NCI-H460 (cell line): ENCODE results near the gene TMEM140. TPM values are rescaled to one million over a fixed set of nuclear protein-coding genes. Genes with fewer than 3 reads are reported as not detected.
"Not testable (repeated sequence)": the region's sequence is repeated elsewhere in the genome, so short reads cannot be mapped to it uniquely, and the experiment has no call there.

ENCODE experiments used
- DNase-seq: peaks from one replicate; pipeline ENCODE4 v3.0.0-alpha.2; 2016; ENCODE audit warnings: low read depth; ENCODE audit errors: extremely low read depth
- total RNA-seq: library from RNA; depleted of rRNA; stranded (reverse); fragments of >200 nt; shearing (Covaris generic); gene quantifications from 2 replicates; pipeline ENCODE4 v1.2.3, GENCODE V29; 2014

TMEM140 gene
- total RNA-seq, 1 experiment from 2014 or later, result 1.3 TPM

- DNase-seq, result no peak
Measured at GRCh38 chr7:135158141-135158655, 10.3 kb downstream of the TMEM140 start.

GRCh38 chr7:135158874-135159273, 11.0 kb downstream of the TMEM140 start:
- no peak for DNase-seq

DNA sequence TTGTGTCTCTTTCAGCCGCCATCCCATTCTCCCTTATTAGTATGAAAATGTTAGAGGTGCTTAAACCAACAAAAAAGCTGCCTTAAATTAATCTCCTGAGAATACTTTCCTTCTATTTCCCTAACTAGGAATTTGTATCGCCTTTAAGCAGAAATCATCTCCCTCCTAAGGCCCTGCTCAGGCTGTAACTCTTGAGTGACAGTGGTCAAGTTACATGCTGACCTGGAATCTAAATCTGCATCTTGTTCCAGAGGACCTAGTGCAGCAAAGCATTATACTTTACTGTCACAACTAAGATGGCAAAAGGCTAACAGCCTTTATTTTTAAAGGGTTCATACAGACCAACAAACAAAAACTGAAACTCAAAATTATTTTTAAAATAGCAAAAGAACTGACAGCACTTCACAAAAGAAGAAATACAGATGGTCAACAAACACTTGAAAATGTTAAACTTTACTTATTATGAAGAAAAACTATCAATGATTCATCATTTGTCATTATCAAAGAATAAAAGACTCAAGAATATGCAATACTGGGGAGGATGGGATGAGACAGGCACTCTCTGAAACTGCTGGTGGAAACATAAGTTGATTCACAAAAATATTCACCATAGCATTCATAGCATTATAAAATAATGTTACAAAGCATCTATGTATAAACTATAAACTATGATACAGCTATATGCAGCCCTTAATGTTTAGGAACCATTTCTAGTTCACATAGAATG, 11.7 kb downstream of the TMEM140 start:
- no peak for DNase-seq

- DNase-seq, result no peak
Measured at GRCh38 chr7:135160098-135160857, 12.4 kb downstream of the TMEM140 start.

DNA sequence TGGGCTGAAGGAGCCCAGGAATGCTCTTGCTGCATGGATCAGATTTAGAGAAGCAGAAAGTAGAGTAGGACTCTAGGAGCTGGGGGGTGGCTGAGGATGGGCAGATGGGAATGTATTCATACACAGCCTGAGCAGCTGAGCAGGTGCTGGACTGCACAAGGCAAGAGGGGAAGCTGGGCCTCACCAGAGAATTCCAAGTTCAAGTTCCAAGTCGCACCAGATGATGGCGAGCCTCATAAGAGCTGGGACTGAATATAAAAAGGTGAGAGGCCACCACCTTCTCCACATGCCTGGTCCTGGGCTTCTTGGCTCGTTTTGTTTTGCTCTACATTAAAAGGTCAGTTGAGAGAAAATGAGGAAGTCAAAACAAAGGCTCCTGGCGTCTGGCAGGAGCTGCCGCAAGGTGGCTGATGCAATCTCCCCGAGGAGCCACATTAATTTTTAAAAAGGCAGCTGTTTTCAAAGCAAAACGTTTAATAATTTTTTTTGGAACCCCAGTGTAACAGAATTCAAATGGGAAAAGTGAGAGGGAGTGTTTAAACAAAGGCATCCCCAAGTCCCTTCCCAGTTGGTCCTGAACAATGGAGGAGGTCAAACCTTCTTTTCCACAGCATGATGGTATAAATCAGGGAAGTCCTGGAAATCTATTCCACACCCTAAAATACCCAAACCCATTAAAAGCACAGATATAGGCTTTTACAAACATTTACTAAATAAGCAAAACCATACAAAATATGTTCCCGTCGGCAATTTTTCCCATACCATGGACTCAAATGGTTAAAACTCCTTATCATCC, 13.2 kb downstream of the TMEM140 start:
- no peak for DNase-seq

DNA sequence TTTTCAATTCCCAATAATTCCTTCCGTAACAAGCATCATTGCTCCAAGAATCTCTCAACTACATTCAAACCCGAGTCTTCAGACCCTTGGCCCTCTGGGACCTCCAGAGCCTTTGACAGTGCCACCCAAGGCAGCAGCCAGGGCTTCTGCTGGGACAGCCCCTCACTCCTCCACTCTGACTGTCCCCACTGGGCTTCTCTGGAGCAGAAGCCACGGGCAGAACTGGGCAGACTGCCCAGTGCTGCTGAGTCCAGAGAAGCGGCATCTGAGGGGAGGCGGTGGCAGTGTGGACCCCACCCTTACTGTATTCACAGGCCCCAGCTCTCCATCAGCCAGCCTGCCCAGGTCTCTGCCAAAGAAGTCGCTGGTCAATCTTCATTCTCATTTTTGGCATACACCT, 13.8 kb downstream of the TMEM140 start:
- DNase-seq, result no peak

DNA sequence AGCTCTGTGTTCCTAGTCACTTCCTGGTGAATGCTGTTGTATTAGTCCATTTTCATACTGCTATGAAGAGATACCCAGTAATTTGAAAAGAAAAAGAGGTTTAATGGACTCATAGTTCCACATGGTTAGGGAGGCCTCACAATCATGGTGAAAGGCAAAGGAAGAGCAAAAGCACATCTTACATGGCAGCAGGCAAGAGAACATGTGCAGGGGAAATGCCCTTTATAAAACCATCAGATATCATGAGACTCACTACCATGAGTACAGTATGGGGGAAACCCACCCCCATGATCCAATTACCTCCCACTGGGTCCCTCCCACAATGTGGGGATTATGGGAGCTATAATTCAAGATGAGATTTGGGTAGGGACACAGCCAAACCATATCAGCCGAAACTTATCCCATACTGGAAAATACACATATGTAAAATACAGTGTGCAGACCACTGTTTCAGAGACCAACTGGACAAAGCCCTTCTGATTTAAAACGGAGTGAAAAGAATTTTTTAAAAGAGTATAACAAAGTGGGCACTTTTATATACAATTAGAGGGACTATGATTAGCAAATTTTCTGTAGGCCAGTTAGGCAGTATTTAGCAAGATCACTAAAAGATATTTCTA, 14.6 kb downstream of the TMEM140 start:
- DNase-seq, result no peak

DNA sequence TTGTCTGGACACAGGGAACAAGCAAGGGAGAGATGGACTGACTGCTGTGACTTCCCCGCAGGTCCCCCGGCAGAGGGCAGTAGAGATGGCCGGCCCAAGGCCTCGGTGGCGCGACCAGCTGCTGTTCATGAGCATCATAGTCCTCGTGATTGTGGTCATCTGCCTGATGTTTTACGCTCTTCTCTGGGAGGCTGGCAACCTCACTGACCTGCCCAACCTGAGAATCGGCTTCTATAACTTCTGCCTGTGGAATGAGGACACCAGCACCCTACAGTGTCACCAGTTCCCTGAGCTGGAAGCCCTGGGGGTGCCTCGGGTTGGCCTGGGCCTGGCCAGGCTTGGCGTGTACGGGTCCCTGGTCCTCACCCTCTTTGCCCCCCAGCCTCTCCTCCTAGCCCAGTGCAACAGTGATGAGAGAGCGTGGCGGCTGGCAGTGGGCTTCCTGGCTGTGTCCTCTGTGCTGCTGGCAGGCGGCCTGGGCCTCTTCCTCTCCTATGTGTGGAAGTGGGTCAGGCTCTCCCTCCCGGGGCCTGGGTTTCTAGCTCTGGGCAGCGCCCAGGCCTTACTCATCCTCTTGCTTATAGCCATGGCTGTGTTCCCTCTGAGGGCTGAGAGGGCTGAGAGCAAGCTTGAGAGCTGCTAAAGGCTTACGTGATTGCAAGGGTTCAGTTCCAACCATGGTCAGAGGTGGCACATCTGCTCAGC, 16.6 kb downstream of the TMEM140 start:
- DNase-seq, result no peak

- no peak for DNase-seq
Measured at GRCh38 chr7:135165862-135166261, 18.0 kb downstream of the TMEM140 start.

GRCh38 chr7:135166338-135166990, 18.6 kb downstream of the TMEM140 start:
- no peak for DNase-seq

- DNase-seq, result no peak
Measured at GRCh38 chr7:135167365-135167917, 19.6 kb downstream of the TMEM140 start.

GRCh38 chr7:135168001-135168400, 20.1 kb downstream of the TMEM140 start:
- DNase-seq, result no peak

- no peak for DNase-seq
Measured at GRCh38 chr7:135168489-135169140, 20.7 kb downstream of the TMEM140 start.

GRCh38 chr7:135169141-135169963, 21.5 kb downstream of the TMEM140 start:
- DNase-seq, result peak; percentile 44

DNA sequence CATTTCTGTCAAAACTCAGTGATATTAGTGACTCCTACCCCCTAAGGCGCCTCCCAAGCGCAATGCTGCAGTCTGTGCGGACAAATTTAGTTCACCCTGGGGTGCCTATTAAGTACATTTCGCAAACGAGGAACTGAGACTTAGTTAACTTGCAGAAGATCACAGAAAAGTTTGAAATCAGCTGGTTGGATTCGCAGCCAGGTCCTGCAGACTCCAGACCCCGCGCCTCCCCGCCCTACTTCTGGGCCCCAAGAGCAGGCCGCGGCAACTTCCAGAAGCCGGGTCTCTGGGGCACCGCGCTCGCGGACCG, 22.0 kb downstream of the TMEM140 start:
- no peak for DNase-seq

GRCh38 chr7:135170274-135170997, 22.6 kb downstream of the TMEM140 start, which contains the start of gene CYREN:
Gene CYREN, minus strand, starts transcription at chr7:135170707. Its CDS starts 1,785 bp downstream, at chr7:135168922.
- peak; percentile 92 for DNase-seq

GRCh38 chr7:135170998-135171481, 23.2 kb downstream of the TMEM140 start:
- not testable (repeated sequence) for DNase-seq
